SKM-1 treated with dmso at 0.1 percent for 144 hours (cell line): ENCODE measurements around the gene ANTXR1.

Experiments used
- DNase-seq: peaks from one replicate; lab custom pipeline; 2025; ENCODE audit not compliant: unreplicated experiment; lab: John Stamatoyannopoulos, UW

ANTXR1 gene

DNA sequence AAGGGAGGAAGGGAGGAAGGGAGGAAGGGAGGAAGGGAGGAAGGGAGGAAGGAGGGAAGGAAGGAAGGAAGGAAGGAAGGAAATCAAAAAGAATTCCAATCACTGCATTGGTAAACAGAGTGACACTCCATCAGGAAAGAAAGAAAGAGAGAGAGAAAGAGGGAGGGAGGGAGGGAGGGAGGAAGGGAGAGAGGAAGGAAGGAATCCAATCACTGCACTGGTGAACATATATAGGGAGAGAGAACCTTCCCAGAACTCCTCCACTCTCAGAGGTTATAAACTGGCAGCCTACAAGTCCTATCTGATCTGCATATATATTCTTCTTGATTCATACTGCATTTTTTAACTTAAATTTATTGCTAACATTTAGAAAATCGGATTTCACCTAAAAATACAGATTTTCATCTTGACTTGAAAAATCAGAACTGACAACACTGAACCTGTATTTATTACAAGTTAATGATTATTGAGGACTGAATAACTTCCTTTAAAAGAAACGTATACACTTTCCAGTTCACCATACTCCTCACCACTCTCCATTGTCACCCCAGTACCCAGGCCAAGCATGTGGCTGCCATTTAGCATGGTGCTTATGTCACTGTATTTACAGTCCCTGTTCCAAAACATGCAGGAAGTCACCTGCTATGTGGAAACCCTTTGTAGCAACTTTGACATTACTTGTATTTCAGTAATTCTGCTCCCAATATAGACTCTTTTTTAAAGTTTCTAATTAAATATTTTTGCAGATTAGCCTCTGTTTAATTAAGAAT is 83.5 kb downstream of the ANTXR1 start:
- DNase-seq = no peak

DNA sequence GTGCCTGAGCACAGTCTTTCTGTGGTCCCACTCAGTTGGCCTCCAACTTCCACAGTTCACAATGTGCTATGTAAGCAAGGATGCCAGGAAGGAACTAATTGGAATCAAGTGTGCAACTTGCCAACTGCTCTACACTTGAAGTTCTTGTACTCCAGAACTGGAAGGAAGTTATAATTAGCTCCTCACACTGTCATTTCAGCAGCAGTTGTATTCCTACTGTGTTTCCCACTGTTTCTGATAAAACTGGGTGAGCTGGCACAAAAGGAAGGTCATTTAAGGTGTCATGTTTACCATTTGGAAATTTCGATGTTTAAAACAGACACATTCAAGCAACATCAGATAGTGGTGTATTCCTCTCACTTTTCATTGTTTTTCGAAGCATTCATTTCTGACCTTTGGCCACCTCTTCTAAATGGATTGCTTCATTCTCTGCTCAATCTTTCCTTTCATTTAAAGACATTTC is 84.2 kb downstream of the ANTXR1 start:
- no peak for DNase-seq

DNA sequence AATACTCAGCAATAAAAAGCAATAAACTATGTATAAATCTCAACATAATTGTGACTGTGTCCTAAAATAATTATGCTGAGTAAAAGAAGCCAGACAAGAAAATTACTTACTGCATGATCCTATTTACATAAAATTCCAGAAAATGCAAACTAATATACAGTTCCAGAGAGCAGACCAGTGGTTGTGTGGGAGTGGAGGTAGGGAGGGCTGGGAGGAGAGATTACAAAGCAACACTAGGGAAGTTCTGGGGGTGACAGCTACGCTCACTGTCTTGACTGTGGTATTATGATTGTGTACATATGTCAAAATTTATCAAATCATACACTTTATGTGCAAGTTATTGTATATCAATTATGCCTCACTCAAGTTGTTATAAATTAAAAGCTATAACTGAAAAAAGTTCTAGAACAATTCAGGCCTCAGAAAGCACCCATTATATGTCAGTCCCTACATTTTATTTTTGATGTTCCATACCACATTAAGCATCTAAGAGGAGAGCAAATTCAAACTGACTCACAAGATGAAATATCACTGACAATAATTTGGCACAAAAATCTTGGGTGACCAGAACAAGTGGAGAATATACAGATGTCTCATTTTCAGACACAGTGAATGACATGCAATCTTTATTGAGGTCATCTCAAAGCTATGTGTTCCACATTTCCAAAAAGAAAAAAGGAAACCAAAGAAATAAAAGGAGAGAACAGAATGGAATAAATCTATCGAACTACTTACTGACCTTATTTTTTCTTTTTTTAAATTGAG is 85.1 kb downstream of the ANTXR1 start:
- no peak for DNase-seq

DNA sequence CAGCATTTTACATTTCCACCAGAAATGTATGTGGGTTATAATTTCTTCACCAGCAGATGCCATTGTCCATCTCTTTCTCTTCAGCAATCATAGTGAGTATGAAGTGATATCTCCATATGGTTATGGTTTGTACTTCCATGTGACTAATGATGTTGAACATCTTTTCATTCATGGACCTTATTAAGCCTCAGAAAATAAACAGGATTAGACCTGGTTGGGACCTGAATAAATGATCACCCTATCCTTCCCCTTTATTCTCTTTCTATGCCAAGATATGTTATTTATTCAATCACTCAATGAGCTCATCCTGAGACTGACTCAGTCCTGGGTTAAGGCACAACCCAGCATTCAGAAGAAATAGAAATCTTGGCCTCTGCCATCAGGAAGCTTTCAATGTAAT is 86.6 kb downstream of the ANTXR1 start:
- DNase-seq = no peak

DNA sequence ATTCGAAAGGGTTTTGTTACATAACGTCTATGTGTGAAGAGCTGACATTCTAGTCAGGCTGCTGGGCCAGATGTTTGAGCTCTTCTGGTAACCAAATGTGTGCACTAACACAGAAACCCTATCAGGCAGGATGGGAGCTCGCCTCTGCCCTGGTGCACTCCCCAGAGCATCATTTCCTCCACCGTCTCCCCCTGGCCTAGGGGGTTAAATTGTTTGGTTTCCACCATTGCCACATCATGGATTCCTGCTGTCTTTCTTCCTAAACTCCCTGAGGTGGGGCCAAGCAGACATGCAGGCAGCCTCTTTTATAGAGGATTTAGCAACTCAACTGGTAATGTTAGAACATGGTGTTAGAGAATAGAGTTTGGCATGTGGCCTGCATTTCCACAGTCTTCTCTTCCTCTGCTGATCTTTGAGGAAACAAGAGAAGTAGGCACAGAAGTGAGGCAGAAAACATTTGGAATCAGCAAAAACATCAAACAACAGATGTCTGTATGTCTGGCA is 87.3 kb downstream of the ANTXR1 start:
- DNase-seq = no peak

DNA sequence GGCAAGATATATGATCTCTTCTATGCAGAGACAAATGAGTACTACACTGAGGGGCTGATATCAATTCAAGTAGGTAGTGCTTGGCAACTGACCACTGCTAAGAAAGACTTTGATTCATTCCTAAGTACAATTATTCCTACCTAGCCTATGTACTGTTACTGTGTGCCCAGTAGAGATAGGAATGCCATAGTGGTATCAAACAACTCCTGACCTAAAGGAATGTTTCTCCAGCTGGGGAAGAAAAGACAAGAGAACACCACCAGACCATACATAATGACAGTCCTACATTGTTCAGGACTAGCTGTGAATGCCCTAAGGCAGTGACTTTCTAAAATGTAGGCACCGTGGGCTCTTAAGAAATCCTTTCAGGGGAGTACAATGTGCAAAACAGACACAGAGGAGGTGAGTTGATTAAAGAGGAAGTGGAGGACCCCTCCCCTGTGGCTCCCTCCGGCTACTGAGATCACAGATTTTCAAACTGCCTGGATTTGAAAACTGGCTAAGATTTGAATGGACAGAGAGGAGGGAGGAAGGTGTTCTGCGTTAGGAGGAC is 89.1 kb downstream of the ANTXR1 start:
- DNase-seq = no peak

DNA sequence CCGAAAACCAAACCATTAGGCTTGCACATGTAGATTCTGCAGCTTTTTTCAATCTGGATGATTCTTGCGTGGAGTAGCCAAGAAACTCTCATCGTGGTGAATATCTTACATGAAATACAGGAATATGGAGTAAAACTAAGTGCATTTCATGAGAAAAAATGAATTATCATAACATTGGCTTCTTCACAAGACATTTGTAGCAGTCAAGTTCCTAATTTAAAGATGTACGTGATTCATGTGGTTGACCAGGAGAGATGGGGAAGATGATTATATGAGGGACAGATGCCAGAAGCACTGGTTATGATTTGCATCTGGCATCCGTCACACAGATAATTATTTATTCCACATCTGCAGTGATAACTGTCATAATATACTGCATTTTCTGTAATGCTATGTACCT is 90.4 kb downstream of the ANTXR1 start:
- no peak for DNase-seq

DNA sequence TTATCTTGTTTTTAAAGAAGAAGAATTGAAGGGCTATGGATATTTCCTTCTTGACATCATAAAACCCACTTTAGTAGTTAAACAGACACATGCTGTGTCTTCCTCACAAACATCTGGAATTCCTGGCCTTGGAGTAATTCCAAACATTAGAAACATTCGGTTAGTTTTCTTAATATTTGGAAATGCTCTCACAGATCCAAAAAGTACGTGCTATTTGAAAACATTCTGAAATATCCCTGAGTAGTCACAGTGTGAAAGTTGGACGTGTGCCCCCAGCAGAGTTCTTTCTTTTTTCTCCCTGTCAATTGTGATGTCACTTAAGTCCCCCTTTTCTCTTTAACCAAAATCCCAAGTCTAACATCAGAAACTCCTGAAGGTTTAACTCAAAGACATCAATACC is 91.3 kb downstream of the ANTXR1 start:
- DNase-seq = no peak

DNA sequence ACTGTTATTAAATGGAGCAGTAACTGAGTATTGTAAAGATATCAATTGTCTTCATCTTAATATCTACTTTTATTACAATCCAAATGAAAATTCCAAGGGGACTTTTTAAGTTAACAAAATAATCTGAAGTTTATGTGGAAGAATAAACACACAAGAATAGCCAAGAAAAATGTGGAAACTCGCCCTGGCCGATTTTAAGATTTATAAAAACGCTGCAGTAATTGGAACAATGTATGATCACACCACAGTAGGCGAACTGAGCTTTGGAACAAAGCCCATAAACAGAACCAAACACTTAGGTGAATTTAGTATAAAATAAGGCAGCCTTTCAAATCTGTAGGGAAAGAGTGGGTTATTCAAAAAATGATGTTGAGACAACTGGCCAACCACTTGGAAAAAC is 96.3 kb downstream of the ANTXR1 start:
- DNase-seq = no peak

DNA sequence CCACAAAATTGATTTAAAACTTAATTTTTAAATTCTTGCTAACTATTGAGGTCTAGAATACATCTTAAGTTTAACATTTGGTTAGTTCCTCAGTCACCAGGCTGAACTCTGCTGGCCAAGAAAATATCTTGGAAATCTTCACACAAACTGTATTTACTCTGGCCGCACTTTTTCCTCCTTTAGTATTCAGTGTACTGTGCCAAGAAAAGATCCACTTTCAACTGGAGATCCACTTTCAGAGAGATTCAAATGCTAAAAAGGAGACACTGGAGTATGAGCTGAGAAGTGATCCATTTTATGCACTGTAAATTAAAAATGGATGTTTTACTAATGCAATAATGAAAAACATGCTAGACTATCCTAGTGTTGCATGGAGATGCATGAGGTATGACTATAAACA is 98.1 kb downstream of the ANTXR1 start:
- DNase-seq = no peak

DNA sequence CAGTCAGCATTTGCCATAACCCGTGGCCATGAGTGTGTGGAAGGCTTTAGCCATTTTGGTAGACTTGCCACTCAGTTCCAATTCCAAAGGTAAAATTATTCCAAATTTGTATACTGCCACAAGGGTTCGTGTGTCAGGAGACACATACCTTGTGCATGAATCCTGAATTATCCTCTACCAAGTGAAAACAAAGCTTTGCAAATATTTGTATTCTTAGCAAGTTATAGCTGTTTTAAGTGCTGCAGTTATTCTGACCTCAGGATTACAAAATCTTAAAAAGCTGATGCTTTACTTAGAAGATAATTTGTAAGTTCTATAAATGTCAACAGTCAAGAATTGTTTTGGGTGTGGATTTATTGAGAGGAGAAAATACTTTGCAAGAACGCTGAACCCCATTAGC is 100.6 kb downstream of the ANTXR1 start:
- no peak for DNase-seq

DNA sequence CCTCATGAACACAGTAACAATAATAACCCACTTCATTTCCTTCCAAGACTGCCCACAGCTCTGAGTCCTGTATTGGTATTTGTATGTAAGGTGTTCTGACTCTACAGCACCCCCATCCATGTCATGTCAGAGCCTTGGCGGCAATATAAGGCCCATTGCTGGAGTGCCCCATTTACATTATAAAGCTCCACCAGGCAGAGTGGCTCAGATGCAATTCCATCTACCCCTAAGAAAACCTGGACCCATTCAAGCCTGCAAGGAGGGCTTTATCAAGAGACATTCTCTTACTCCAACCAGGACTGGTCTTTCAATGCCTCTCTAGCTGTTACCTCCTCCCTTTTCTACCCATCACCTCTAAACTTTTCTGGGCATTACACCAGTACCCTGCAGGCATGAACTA is 101.6 kb downstream of the ANTXR1 start:
- DNase-seq = no peak

DNA sequence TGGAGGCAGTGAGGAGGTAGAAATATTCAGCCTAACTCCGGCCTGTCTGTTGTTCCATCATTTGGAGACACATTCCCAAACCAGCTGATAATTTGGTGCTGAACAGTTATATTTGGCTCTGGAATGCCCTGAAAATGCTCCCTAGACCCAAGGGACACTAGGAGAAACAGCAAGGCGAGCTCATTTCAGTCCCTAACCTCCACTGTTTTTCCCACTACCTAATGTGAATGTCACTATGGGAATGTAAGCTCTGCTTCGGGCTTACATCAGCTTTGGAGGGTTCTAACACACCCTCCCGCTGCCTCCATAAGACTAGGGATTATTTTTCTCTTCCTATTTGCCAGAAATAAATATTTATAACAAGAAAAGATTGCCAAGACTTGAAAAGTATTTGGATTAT is 103.5 kb downstream of the ANTXR1 start:
- no peak for DNase-seq

DNA sequence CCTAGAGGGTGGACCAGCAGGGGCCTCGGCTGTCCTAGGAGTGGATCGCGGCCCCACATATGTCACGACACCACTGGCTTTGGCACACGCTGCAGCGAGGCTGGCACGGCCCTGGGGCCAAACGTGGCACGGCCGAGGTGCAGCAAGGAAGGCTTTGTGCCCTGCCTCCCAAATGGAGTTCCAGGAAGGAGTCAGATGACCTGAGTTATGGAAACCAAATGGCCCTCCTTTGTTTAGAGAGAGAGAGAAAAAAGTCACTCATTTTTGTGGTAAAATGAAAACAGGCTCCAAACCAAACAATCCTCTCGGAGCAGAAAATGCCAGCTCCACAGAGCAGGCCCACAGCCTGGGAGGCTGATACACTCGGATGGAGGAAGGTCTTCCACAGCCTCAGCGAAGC is 105.6 kb downstream of the ANTXR1 start:
- DNase-seq = no peak

DNA sequence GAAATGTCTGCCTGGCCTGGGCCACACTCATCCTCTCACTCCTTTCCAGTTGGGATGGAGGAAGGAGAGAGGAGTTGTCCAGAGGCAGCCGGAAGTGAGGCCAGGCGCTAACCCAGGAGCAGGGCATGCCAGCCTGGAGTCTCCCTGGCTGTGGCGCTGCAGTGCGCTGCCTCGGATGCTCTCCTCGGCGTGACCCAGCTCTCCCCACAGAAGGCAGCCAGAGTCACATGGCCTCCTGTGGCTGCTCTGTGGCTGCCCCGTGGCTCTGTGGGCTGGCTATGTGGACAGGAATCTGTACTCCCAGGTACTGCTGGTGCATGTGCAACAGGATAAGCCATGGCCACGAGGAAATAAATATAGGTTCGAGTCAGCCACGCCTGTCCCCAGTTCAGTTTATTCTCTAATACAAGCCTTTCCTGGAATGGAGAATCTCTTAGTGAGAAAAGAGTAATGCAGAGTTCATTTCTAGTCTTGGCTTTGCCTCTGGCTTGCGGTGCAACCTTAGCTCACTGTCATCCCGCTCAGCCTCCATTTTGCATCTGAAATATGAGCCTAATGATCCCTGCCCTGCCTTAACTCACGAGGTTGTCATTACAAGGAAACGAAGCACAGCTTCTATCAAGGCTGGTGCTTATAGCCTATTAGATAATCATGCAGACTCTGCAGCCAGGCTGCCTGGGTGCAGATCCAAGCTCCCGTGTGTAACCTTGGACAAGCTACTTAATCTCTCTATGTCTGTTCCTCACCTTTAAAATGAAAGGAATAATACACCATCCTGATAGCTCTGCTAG is 106.3 kb downstream of the ANTXR1 start:
- no peak for DNase-seq

DNA sequence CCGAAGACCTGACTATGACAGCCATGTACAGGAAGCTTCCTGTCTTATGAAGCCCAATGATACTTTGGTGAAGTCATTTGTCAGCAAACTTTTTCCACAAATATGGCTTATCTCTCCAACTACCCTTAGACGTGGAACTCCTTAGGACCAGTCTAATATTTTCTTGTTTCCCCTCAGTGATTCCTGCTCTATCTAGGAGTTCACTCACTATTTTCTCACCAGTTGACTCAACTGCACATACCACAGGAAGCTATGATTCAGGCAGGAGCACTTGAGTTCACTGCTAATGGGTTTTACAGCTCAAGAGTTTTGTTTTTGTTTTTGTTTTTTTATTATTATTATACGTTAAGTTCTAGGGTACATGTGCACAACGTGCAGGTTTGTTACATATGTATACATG is 109.3 kb downstream of the ANTXR1 start:
- DNase-seq = no peak

DNA sequence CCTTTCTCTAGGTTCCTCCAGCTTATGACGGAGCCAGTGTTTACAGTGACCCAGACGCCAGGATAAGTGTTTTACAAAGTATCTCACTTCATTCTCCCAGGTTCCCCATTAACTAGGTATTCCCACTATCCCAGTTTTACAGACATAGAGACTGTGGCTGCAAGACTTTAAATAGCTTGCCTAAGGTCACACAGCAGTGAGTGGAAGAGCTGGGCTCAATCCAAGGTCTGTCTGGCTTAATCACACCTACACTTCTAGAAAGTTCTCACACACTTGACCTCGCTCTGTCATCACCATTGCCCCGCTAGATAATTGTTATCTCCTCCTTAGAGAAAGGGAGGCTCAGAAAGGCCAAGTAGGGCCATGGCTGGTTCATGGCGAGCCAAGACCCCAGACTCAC is 110.2 kb downstream of the ANTXR1 start:
- DNase-seq = no peak

DNA sequence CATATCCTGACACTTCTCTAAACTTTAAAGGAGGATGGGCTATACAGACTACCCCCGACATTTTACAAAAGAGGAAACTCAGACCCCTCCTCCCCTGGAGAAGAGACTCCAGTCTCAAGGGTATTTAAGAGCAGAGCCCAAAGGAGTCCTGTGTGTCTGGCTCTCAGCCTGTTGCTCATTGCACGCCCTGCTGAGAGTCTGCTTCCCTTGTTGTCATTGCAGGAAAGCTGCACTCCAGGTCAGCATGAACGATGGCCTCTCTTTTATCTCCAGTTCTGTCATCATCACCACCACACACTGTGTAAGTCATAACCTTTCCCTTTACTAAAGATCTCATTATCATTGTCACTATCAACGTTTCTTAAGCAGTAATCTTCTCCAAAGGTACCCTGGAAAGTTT is 111.4 kb downstream of the ANTXR1 start:
- DNase-seq = no peak

DNA sequence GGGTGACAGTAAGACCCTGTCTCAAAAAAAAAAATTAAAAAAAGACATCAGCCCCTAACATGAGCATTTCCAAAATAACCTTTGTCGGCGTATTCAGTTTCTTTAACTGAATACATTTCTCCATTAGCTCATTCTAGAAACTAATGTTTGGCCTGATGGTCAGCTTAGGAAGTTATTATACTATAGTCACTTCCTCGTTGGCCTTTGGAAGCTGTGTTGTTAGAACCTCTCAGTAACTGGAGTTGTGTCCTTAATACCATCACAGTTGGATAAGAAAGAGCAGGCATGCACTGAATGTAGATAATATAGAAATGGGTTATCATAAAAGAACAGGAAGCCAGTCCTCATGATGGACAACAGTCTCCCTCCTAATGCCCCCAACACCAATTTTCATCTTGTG is 112.8 kb downstream of the ANTXR1 start:
- DNase-seq = no peak

DNA sequence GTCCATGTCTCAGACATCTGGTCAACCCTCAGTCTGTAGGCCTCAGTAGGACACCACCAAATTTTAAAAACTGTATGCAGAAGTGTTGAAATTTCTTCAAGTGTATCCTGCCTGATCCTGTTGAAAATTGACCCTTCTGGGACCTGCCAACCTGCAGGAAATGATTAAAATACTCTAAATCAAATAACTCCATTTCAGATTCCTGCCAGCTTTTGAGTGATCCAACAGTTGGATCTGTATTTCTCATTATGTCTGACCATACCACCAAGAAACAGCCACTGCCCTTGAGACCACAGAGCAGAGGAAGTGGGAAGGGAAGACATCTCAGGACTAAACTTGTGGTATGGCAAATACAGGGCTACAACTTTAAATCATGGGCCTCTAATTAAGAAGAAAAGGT is 113.4 kb downstream of the ANTXR1 start:
- no peak for DNase-seq

DNA sequence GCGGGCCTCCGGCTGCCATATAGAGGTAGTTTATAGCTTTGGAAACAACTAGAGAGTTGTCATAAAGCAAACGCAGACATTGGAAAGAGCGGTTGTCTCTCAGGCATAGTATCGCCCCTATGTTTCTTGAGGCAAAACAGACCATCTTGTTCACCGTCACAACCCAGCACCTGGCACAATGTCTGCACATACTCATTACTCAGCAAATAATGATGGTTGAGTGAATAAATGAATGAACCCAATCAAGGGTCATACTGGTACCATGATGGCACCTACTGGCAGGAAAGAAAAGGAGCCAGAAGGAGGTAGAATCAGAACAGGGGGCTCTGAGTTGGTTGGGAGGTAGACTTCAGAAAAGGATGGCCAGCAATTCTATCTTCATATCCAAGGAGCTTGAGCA is 118.5 kb downstream of the ANTXR1 start:
- DNase-seq = no peak
